ENCODE results near the gene C2CD2.

Gene C2CD2

GRCh38 chr21:41835711-41836154 lies 118.1 kb downstream of the C2CD2 start:
- no peak for DNase-seq (ENCODE audit: low read depth)
- TF ChIP-seq, protein P1, sequence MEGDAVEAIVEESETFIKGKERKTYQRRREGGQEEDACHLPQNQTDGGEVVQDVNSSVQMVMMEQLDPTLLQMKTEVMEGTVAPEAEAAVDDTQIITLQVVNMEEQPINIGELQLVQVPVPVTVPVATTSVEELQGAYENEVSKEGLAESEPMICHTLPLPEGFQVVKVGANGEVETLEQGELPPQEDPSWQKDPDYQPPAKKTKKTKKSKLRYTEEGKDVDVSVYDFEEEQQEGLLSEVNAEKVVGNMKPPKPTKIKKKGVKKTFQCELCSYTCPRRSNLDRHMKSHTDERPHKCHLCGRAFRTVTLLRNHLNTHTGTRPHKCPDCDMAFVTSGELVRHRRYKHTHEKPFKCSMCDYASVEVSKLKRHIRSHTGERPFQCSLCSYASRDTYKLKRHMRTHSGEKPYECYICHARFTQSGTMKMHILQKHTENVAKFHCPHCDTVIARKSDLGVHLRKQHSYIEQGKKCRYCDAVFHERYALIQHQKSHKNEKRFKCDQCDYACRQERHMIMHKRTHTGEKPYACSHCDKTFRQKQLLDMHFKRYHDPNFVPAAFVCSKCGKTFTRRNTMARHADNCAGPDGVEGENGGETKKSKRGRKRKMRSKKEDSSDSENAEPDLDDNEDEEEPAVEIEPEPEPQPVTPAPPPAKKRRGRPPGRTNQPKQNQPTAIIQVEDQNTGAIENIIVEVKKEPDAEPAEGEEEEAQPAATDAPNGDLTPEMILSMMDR (conservative IDR thresholded peaks at IDR 0.05; ENCODE audit: low read length): no peak
- H3K4me3 ChIP-seq (ENCODE audit: low read length): no peak overlapping the region

All from AG10803 (cell line).